Choroid plexus epithelial cell (primary cell): Measurements from ENCODE around the gene BCAP29.

Experiments used
- DNase-seq: peaks from one replicate; pipeline ENCODE4 v3.0.0-alpha.2; 2010; ENCODE audit warnings: low read depth
- H3K4me3 ChIP-seq: 2 replicates; pipeline ENCODE4 v1.5.1; 2011; ENCODE audit warnings: low read depth, mild to moderate bottlenecking, control low read depth, low read length, moderate library complexity
- TF ChIP-seq, protein P1 (sequence below): conservative IDR thresholded peaks from 2 replicates; pipeline ENCODE4 v1.5.1; 2011; ENCODE audit warnings: low read depth, mild to moderate bottlenecking, control low read depth, inconsistent platforms, low read length, moderate library complexity

BCAP29 gene

DNA sequence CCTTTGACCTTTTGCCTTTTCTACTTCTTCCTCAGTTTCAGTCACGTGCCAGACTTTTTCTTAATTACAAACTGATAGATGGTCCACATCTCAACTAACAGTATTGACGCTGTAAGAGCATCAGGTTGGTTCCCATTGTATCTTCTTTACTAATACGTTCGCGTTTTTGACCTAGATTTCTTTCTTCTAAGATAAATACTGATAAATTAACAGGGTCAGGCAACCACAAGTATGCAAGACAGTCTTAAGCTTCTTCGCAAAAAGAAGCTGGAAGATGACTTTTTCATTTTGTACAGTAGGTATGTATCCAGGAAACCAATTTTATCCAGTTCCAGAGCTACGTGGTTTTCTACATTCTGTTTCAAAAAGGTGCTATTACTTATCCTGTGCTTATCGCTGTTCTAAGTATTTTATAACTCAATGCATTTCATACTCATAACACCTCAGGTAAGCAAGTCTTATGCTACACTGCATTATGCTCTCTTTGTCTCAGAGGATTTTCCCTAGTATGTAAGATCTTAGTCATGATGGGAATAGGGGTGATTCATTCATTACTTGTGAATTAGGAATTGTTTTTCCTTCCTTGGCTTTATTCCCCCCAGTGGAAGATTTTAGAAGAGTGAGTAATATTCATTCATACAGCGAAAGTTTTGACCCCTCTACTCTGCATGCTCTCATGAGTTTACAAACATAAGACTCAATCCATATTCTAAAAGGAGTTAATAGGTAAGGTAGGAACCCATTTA, 15.3 kb upstream of the BCAP29 start:
- DNase-seq, result peak; percentile 67
- TF ChIP-seq, protein P1, sequence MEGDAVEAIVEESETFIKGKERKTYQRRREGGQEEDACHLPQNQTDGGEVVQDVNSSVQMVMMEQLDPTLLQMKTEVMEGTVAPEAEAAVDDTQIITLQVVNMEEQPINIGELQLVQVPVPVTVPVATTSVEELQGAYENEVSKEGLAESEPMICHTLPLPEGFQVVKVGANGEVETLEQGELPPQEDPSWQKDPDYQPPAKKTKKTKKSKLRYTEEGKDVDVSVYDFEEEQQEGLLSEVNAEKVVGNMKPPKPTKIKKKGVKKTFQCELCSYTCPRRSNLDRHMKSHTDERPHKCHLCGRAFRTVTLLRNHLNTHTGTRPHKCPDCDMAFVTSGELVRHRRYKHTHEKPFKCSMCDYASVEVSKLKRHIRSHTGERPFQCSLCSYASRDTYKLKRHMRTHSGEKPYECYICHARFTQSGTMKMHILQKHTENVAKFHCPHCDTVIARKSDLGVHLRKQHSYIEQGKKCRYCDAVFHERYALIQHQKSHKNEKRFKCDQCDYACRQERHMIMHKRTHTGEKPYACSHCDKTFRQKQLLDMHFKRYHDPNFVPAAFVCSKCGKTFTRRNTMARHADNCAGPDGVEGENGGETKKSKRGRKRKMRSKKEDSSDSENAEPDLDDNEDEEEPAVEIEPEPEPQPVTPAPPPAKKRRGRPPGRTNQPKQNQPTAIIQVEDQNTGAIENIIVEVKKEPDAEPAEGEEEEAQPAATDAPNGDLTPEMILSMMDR, result no peak

DNA sequence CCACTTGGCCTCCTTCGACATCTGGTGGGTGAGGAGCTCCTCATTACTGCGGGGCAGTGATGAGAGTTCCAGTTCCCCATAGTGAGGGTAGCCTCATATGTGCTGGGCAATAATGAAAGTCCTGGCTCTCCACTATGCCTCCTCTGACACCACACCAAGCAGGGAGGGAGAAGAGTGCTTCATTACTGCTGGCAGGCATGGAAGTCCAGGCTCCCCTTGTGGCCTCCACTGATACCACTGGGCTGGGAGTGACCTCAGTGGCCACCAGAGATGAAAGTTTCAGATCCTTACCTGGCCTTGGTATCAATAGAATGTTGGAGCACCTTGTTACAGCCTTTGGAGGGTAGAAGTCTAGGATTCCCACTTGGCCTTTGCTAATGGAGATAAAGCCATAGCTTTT, 9.7 kb upstream of the BCAP29 start:
- no peak for DNase-seq
- H3K4me3 ChIP-seq, result no peak overlapping the region
- TF ChIP-seq, protein P1, result no peak

More for the DNA sequence above, 15.3 kb upstream of the BCAP29 start:
- H3K4me3 ChIP-seq, result peak overlapping the region; percentile 97

DNA sequence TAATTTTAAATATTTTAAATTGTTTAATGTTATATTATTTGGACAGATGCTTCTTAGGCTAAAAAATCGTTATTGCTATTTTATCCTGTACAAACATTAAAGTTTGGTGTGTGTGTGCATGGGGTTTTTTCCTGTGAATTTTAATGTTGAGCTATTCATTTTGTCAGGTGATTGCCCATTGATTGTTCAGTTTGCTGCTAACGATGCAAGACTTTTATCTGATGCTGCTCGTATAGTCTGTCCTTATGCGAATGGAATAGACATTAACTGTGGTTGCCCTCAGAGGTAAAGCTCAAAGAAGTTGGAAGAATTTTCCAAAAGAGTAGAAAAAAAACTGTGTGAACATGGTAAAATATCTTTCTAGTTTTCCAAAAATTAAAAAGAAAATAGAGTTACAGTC, 6.5 kb upstream of the BCAP29 start:
- no peak overlapping the region for H3K4me3 ChIP-seq
- TF ChIP-seq, protein P1, result no peak
- DNase-seq, result no peak

DNA sequence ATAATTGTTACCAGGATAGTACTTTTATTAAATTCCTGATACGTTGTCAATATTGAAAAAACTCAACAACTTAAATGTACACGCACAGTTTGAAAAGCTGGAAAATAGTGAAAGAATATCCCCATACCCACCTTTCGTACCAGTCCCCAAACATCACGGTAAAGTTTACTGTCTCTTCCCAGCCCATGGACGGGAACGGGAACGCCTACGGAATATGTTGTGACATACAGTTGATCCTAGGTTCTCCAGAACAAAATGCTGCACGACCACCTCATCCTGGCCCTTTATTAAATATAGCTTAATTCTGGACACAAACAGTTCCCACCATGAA, 527 bp upstream of the BCAP29 start:
- DNase-seq, result no peak
- peak overlapping the region; percentile 83 for H3K4me3 ChIP-seq
- TF ChIP-seq, protein P1, result no peak

DNA sequence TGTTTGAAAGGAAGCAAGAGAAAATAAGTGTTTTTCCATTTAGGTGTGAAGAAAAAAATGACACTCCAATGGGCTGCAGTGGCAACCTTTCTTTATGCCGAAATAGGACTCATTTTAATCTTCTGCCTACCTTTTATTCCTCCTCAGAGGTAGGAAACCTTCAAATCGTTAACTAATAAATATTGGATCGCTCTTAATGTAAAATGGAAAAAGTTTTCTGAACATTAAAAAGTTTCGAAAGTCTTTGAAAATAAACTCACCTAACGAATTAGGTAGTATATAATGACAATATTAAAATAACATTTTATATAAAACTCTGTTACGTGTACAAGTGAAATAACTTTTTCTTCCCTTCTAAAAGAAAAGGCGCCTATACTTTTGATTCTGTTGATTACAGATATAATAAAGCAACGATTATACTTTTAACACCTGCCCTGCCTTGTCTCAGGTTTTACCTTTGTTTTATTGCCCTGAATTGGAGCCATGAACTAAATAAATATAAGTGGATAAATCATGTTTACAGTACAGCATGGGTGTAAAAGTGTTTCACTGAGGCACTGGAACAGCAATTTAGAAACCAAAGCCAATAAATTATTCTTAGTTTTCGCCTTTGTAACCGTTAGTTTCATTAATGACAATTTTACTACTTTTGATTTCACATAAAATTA, 804 bp downstream of the BCAP29 start:
- peak overlapping the region; percentile 83 for H3K4me3 ChIP-seq
- TF ChIP-seq, protein P1, result no peak
- DNase-seq, result no peak

DNA sequence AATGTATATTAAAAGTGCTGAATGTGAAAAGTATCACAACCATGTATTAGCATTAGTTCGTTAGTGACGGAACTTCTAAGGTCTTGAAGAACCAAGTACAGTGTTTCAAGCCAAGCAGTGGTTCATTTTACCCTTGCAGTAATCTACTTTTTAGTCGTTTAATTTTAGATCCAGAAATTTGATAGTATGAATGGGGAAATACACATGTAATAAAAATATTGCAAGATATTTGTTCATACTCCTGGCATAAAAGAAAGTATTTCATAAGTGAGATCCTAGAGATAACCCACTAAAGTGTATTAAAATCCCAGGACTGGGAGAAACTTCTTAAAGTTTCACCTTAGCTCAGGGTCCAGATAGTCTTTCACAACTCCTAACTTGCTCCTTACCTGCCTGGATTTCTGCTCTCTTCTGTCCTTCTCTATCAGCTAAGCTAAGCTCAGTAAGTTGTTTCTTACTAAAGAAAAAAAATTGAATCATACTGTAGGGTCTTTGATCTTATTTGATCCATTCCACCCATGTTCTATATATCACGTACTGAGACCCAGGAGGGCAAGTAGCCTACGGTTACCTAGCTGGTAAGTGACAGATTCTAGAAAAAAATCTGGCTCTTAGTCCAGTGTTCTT, 1.5 kb downstream of the BCAP29 start:
- H3K4me3 ChIP-seq, result peak overlapping the region; percentile 83
- TF ChIP-seq, protein P1, result no peak
- DNase-seq, result no peak
